HL-60/S4 treated with phorbol 12-myristate 13-acetate at 8.2 ng/mL for 4 days and 3 days (cell line): ENCODE results near the gene ALDH5A1.

Experiments
- in situ Hi-C: fragments of 300-500 bp; cut with MboI; formaldehyde crosslinking; loops from 2 replicates; pipeline ENCODE4 v1.15.0; 2022; ENCODE audit warnings: low sequenced_read_pairs

ALDH5A1 gene

DNA sequence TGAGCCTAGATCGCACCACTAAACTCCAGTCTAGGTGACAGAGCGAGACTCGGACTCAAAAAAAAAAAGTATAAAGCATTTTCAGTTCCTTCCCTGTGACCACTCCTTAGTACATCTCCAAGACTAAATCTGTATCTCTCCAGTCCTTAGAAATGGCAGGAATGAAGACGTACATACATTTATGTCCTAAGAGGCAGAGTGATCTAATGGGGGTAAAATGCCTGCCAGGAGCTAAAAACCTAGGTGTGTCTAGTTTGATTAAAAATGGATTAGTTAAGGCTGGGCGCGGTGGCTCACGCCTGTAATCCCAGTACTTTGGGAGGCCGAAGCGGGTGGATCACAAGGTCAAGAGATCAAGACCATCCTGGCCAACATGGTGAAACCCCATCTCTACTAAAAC lies 70.4 kb downstream of the ALDH5A1 start:
- in situ Hi-C loops: no loop called here

DNA sequence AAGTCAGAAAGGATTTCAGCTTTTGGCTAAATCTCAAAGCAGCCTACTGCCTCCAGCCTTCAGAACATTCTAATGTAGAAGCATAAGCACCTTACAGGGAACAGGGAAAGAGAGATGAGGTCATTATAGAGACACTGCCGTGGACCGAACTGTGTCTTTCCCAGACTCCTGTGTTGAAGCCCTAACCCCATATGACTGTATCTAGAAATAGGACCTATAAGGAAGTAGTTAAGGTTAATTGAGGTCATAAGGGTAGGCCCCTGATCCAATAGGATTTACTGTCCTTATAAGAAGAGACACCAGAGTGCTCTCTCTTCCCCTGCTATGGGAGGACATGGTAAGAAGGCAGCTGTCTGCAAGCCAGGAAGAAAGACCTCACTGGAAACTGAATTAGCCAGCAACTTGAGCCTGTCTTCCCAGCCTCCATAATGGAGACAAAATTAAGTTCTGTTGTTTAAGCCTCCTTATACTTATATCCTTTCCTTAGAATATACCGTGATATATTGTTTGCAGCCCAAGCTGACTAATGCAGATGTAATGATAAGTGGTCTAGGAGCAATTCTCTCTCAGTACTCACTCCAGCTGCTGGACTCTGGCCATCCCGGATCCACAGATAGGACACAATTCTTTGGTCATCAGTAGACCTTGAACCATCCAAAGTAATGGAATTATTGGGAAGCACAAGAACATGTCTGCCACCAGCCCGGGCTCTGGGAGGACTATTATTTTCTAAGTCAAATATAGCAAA lies 71.4 kb downstream of the ALDH5A1 start:
- in situ Hi-C loops: no loop called here

DNA sequence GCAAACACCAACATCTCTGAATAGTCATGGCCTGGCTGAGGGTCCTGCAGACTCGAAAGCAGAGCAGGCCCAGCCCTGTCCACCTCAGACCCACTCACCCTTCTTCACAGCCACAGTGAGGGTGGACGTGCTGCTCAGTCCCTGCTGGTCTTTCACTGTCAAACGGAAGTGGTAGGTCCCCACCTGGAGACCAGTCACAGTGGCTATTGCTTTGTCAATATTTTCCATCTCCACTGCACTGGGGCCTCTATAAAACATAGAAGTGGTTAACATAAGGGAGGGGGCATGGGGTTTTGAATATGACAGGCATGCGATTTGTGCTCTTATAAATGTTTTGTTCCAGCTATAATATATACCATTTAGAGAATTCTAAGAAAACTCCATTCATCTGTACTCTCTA lies 73.9 kb downstream of the ALDH5A1 start:
- in situ Hi-C loops: no loop called here

DNA sequence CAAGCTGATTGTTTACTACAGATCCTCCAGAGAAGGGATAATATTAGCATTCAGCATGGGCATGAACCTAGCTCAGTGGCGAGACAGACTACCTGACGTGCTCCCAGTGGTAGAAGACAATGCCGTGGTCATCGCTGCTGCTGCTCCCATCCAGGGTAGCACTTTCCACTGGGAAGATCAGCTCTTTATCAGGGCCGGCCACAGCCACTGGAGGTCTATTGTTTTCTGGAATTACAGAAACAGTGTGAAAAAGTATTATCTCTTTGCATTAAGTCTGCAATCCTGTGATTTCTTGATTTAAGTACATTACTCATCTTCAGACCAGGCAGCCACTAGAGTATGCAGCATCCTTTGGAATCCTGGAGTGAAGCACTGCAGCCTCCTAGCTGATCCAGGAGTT lies 75.0 kb downstream of the ALDH5A1 start:
- in situ Hi-C loops: no loop called here

DNA sequence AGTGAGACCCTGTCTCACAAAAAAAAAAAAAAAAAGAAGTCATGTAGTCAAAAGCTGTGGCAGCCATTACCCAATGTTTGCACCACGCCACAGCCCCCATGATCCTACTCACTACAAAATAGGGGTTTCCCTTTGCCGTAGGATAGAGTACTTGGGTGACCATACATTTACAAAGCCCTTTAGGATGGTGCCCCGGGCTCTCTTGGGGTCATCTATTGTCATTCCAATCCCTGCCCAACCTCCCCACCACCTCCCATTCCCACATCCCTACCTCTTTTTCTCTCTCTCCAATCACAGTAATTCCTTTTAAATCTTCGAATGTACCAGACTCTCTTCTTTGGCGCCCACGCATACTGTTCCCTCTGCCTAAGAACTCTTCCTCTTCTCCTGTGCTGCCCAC lies 76.6 kb downstream of the ALDH5A1 start:
- in situ Hi-C loops: no loop called here

DNA sequence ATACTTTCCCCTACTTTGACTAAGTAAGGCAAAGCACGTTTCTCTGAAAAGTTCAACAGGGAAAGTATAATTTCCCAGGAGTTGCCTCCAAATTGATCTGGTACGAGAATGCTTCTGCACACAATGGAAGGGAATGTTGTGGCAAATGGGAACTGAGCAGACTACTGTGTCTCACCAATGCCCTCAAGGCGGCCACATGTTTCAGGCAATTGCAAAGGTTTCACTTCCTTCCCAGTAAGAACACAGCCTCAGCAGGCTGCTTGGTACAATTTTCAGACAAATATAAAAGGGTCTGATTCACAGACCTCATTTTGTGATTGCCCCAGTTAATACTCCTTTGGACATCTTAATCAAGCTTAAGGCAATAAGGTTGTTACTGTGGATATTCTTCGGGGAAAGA lies 80.0 kb downstream of the ALDH5A1 start:
- in situ Hi-C loops: no loop called here

DNA sequence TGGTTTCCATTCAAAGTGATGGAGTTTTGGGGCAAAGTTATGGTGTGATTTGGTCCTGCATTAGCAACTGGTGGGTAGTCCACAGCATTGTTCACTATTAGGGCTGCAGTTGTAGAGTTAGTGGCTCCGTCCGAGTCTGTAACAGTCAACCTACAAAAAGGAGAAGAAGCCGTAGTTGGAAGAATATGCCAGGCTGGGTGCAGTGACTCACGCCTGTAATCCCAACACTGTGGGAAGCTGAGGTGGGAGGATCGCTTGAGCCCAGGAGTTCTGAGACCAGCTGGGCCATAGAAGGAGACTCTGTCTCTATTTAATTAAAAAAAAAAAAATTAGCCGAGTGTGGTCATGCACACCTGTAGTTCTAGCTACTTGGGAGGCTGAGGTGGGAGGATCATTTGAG lies 81.7 kb downstream of the ALDH5A1 start:
- in situ Hi-C loops: no loop called here

DNA sequence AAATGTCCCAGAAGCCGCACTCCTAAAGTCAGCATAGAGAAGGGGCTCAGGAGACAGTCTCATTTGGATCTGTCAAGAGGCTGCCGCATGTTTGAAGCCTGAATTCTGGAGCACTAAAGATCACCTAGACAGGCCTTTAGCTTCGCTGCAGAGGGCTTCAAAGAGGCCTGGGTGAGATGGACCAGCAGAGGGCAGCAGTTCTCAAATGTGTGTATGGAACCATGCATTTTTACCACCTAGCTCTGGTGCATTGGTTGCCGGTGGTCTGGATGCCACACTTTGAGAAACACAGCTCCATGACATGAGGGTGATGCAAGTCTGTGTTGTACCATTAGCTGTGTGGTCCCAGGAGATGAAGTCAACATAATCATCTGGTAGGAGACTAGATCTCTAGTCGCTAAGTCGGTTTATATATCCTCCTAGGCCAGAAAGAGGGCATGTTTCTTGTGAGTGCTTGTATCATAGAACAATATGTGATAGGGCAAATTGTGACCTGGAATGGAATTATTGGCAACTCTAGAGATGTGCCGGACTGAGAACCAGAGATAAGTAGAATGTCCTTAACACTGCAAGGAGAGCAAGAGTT lies 86.4 kb downstream of the ALDH5A1 start:
- in situ Hi-C loops: loop anchor here (5.0 kb wide), 1 partner anchor 116 kb away; no protein-coding TSS in a partner anchor

DNA sequence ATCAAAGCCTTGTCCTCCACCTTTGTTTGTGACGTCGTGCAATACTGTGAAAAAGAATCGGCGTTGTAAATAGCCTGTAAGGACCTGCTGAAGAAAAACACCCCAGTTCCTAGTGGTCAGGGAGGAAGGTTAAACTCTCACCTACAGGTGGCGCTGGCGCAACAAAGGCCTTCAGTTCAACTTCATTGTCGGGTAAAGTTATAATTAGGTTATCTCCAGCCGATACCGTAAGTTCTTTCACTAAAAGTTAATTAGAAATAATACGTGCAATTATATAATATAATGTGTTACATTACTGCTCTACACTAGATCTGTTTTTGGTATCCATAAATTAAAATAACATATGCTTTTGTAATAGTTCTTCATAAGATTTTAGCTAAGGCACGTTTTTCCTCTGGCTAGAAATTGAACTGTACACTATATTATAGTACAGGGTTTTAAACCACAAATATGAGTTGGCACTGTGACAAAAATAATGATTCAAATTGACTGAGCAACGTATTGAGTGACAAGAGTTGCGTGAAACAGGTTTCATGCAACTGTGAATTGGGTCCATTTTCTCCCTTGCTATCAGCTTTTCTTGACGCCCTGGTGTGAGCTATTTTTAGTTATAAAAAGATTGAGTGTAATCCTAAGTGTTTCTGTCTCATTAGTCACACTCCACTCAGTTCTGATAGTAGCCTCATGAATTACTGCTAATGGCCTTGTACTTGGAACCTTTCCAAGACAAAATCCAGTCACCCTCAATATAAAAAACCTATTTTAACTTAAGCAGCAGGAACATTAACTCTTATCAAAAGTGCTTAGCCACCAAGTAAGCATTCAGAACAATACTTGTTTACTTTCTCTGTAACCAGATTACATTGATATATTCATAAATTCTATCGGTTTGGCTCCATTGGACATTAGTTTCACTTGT lies 89.0 kb downstream of the ALDH5A1 start:
- in situ Hi-C loops: loop anchor here (5.0 kb wide), 1 partner anchor 114 kb away; no protein-coding TSS in a partner anchor

DNA sequence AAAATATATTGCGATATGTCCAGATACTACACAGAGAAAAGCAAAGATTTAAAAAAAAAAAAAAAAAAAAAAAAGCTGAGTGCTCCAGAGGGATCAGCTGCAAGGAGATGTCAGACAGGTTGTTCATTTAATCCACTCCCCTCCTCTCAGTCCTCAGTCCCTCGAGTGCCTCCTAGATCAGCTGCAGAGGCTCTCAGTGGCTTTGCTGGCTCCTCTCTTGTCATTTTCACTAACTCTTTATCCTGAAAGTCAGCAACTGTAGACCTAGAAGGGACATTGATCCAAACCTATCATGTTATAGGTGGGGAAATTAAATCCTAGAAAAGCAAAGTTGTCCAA lies 89.6 kb downstream of the ALDH5A1 start:
- in situ Hi-C loops: loop anchor here (5.0 kb wide), 1 partner anchor 113 kb away; no protein-coding TSS in a partner anchor
